Measurements from ENCODE around the gene IQGAP3.

IQGAP3 gene

GRCh38 chr1:156493154-156493631 lies 79.2 kb downstream of the IQGAP3 start:
- in situ Hi-C loops (cut with MboI; ENCODE audit: low pct_unique_long_range_greater_than_20kb, low sequenced_read_pairs, unreplicated experiment), result no loop called here
- TF ChIP-seq CTCF (IDR thresholded peaks at IDR 0.05; ENCODE audit: extremely low read depth, insufficient read depth, missing control alignments), result no peak
- DNase-seq (ENCODE audit: low spot score), result no peak

GRCh38 chr1:156492591-156493080 lies 79.7 kb downstream of the IQGAP3 start:
- no peak for TF ChIP-seq CTCF (IDR thresholded peaks at IDR 0.05; ENCODE audit: extremely low read depth, insufficient read depth, missing control alignments)
- in situ Hi-C loops (cut with MboI; ENCODE audit: low pct_unique_long_range_greater_than_20kb, low sequenced_read_pairs, unreplicated experiment), result no loop called here
- no peak for DNase-seq (ENCODE audit: low spot score)

- TF ChIP-seq CTCF (IDR thresholded peaks at IDR 0.05; ENCODE audit: extremely low read depth, insufficient read depth, missing control alignments), result no peak
- in situ Hi-C loops (cut with MboI; ENCODE audit: low pct_unique_long_range_greater_than_20kb, low sequenced_read_pairs, unreplicated experiment), result no loop called here
- no peak for DNase-seq (ENCODE audit: low spot score)
Observed at GRCh38 chr1:156492013-156492590, 80.3 kb downstream of the IQGAP3 start.

- no peak for TF ChIP-seq CTCF (IDR thresholded peaks at IDR 0.05; ENCODE audit: extremely low read depth, insufficient read depth, missing control alignments)
- in situ Hi-C loops (cut with MboI; ENCODE audit: low pct_unique_long_range_greater_than_20kb, low sequenced_read_pairs, unreplicated experiment), result no loop called here
- DNase-seq (ENCODE audit: low spot score), result no peak
Observed at GRCh38 chr1:156491151-156491949, 81.0 kb downstream of the IQGAP3 start.

GRCh38 chr1:156490401-156491032 lies 81.8 kb downstream of the IQGAP3 start:
- no peak for DNase-seq (ENCODE audit: low spot score)
- no peak for TF ChIP-seq CTCF (IDR thresholded peaks at IDR 0.05; ENCODE audit: extremely low read depth, insufficient read depth, missing control alignments)
- in situ Hi-C loops (cut with MboI; ENCODE audit: low pct_unique_long_range_greater_than_20kb, low sequenced_read_pairs, unreplicated experiment), result no loop called here

GRCh38 chr1:156489935-156490293 lies 82.5 kb downstream of the IQGAP3 start:
- no peak for TF ChIP-seq CTCF (IDR thresholded peaks at IDR 0.05; ENCODE audit: extremely low read depth, insufficient read depth, missing control alignments)
- no peak for DNase-seq (ENCODE audit: low spot score)
- in situ Hi-C loops (cut with MboI; ENCODE audit: low pct_unique_long_range_greater_than_20kb, low sequenced_read_pairs, unreplicated experiment), result no loop called here

All from GM13977 (cell line).